Liver (tissue), 9 donors: ENCODE results near the gene MRGPRF. TPM values are rescaled to one million over a fixed set of nuclear protein-coding genes. Genes with fewer than 3 reads are reported as not detected.
A peak's percentile ranks its signal among the peaks of the same experiment; 100 is the strongest.

Experiments
- DNase-seq: peaks from one replicate; pipeline ENCODE4 v3.0.0-alpha.2; 2017; ENCODE audit warnings: low spot score
- H3K27ac ChIP-seq, 2 donors: one replicate each; pipeline ENCODE4 v1.7.0; 2013; ENCODE audit warnings: inconsistent platforms in 2 of 2, low read length in 2 of 2, control low read depth in 1 of 2, low read depth in 1 of 2, mild to moderate bottlenecking in 1 of 2
- H3K27me3 ChIP-seq, 4 donors: one replicate each; pipeline versions ENCODE4 v1.6.1 to v1.7.0; 2013; ENCODE audit warnings: low read length in 3 of 4, inconsistent platforms in 1 of 4, mild to moderate bottlenecking in 1 of 4, moderate library complexity in 1 of 4; ENCODE audit not compliant: control insufficient read depth in 4 of 4, insufficient read depth in 4 of 4
- H3K36me3 ChIP-seq, 4 donors: one replicate each; pipeline versions ENCODE4 v1.6.1 to v1.7.0; 2013; ENCODE audit warnings: low read length in 3 of 4, mild to moderate bottlenecking in 3 of 4, low read depth in 1 of 4, moderate library complexity in 1 of 4; ENCODE audit not compliant: control insufficient read depth in 4 of 4, insufficient read depth in 3 of 4
- H3K4me1 ChIP-seq, 4 donors: one replicate each; pipeline versions ENCODE4 v1.6.1 to v1.7.0; 2013; ENCODE audit warnings: low read length in 3 of 4, mild to moderate bottlenecking in 3 of 4, moderate library complexity in 1 of 4; ENCODE audit not compliant: control insufficient read depth in 4 of 4, insufficient read depth in 4 of 4
- H3K4me3 ChIP-seq, 3 donors: one replicate each; pipeline versions ENCODE4 v1.6.1 to v1.7.0; 2013; ENCODE audit warnings: low read length in 3 of 3, control low read depth in 1 of 3, low read depth in 1 of 3, mild to moderate bottlenecking in 1 of 3
- H3K9ac ChIP-seq, 2 donors: one replicate each; pipeline ENCODE4 v1.7.0; 2013; ENCODE audit warnings: low read length in 2 of 2, mild to moderate bottlenecking in 2 of 2, moderate library complexity in 2 of 2, control low read depth in 1 of 2, low read depth in 1 of 2
- H3K9me3 ChIP-seq, 4 donors: one replicate each; pipeline versions ENCODE4 v1.6.1 to v1.7.0; 2013; ENCODE audit warnings: low read length in 3 of 4; ENCODE audit not compliant: control insufficient read depth in 4 of 4
- EGR1 ChIP-seq, 2 donors: IDR thresholded peaks; 2 replicates each; pipeline ENCODE4 v1.6.1; 2016 to 2018; ENCODE audit warnings: antibody characterized with exemption in 2 of 2, low read depth in 2 of 2
- FOXA1 ChIP-seq: IDR thresholded peaks from 2 replicates; pipeline ENCODE4 v1.6.1; 2016; ENCODE audit warnings: antibody characterized with exemption
- FOXA2 ChIP-seq: IDR thresholded peaks from 2 replicates; pipeline ENCODE4 v1.6.1; 2016; ENCODE audit warnings: antibody characterized with exemption
- GABPA ChIP-seq, 2 donors: IDR thresholded peaks in 1 of 2; conservative IDR thresholded peaks in 1 of 2; 2 replicates each; pipeline ENCODE4 v1.6.1; 2016; ENCODE audit warnings: antibody characterized with exemption in 2 of 2, mild to moderate bottlenecking in 1 of 2, moderate library complexity in 1 of 2
- HNF4A ChIP-seq, 2 donors: conservative IDR thresholded peaks; 2 replicates each; pipeline ENCODE4 v1.6.1; 2016; ENCODE audit warnings: antibody characterized with exemption in 2 of 2, mild to moderate bottlenecking in 2 of 2
- HNF4G ChIP-seq: IDR thresholded peaks from 2 replicates; pipeline ENCODE4 v1.6.1; 2016; ENCODE audit warnings: antibody characterized with exemption
- JUND ChIP-seq, 2 donors: IDR thresholded peaks; 2 replicates each; pipeline ENCODE4 v1.6.1; 2016; ENCODE audit warnings: antibody characterized with exemption in 2 of 2
- NR2F2 ChIP-seq: IDR thresholded peaks from 2 replicates; pipeline ENCODE4 v1.6.1; 2016; ENCODE audit warnings: antibody characterized with exemption
- RAD21 ChIP-seq, 2 donors: IDR thresholded peaks; 2 replicates each; pipeline ENCODE4 v1.6.1; 2016; ENCODE audit warnings: antibody characterized with exemption in 2 of 2, mild to moderate bottlenecking in 2 of 2
- RXRA ChIP-seq, 2 donors: IDR thresholded peaks; 2 replicates each; pipeline ENCODE4 v1.6.1; 2017 to 2018; ENCODE audit warnings: antibody characterized with exemption in 2 of 2, mild to moderate bottlenecking in 1 of 2
- SP1 ChIP-seq: IDR thresholded peaks from 2 replicates; pipeline ENCODE4 v1.6.1; 2018; ENCODE audit warnings: antibody characterized with exemption, mild to moderate bottlenecking
- TAF1 ChIP-seq: conservative IDR thresholded peaks from 2 replicates; pipeline ENCODE4 v1.6.1; 2016; ENCODE audit warnings: antibody characterized with exemption, mild to moderate bottlenecking
- YY1 ChIP-seq: IDR thresholded peaks from 2 replicates; pipeline ENCODE4 v1.6.1; 2016; ENCODE audit warnings: antibody characterized with exemption, mild to moderate bottlenecking
- WGBS: extraction: QIAGEN DNeasy Blood & Tissue Kit; methylation state at CpG from one replicate; pipeline ENCODE4 v1.1.7; 2013; 5-methylcytosine and 5-hydroxymethylcytosine counted together
- polyA plus RNA-seq, 2 donors: library from polyadenylated mRNA; stranded (reverse) in 1 of 2; unstranded in 1 of 2; fragments of 200-250 nt in 1 of 2; fragments of >200 nt in 1 of 2; fragmentation: Nextera tagmentation in 1 of 2; extraction: Ambion mirVana in 1 of 2; gene quantifications; one replicate each; pipeline versions ENCODE4 v1.2.1 to v1.2.3, GENCODE V29; 2013 to 2015
- total RNA-seq, 2 donors: library from RNA; depleted of rRNA; stranded (reverse); fragments of >200 nt; gene quantifications; one replicate each; pipeline ENCODE4 v1.2.3, GENCODE V29; 2014
- TF ChIP-seq, protein P1 (sequence below): IDR thresholded peaks from 2 replicates; pipeline ENCODE4 v1.6.1; 2016; ENCODE audit warnings: antibody characterized with exemption, mild to moderate bottlenecking
- TF ChIP-seq, protein P2 (sequence below): IDR thresholded peaks from 2 replicates; pipeline ENCODE4 v1.6.1; 2016; ENCODE audit warnings: antibody characterized with exemption
- TF ChIP-seq, protein P3 (sequence below): IDR thresholded peaks from 2 replicates; pipeline ENCODE4 v1.6.1; 2016; ENCODE audit warnings: antibody characterized with exemption
- TF ChIP-seq, protein P4 (sequence below): fragments of 150-350 bp; IDR thresholded peaks from 2 replicates; pipeline ENCODE4 v1.5.1; 2017; ENCODE audit warnings: improper control_type of control experiment, low read depth, low read length; ENCODE audit not compliant: missing input control
- TF ChIP-seq, protein P5 (sequence below): IDR thresholded peaks from 2 replicates; pipeline ENCODE4 v1.6.1; 2016; ENCODE audit warnings: antibody characterized with exemption
- donor health status: healthy.
- donor health status: healthy.
- donor health status: healthy.
- donor health status: healthy.
- donor health status: healthy.

MRGPRF gene
- total and polyA plus RNA-seq, 4 donors = 1.1 to 4.8 (median 2.5) TPM

DNA sequence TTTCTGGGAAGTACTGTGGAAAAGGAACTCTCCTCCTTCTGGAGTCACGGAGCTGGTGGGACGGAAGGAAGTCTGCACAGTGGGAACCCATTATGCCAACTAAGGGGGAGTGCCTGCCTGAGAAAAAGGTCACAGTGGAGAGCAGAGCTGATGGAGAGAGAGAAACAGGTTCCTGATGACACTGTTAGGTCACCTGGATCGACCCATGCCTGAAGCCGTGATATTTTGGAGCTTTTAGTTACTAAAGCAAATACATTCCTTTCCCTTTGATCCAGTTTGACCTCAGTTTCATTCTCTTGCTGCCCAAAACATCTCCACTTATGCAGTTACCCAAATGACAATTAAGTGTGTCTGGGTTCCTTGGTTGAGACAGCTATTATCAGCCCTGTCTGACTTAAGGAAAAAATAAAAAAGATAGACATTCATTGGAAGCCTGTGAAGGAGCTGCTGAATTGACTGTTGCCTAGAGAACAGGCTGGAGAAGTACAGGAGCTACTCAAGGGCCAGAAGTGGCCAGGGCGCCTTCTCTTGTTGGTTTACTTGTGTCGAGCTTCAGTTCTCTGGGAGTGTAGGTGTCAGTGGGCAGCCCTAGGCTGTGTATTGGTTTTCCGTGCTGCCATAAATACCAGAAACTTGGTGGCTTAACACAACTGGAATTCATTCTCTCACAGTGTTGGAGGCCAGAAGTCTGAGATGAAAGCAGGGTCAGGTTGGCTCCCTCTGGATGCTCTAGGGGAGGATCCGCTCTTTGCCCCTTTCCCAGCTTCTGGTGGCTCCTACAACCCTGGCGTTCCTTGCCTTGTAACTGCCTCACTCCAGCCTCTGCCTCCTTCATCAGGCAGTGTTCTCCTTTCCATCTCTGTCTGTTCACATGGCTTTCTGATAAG, 45.9 kb downstream of the MRGPRF start:
- Histone ChIP-seq H3K36me3 (no peaks in the 10 kb centered on the region), H3K4me1 (no peaks in the 10 kb centered on the region), H3K9ac (no peak overlapping the region), H3K9me3 (no peaks in the 10 kb centered on the region), H3K27ac (no peak overlapping the region), H3K27me3 (no peaks in the 10 kb centered on the region), H3K4me3 (no peak overlapping the region)
- TF ChIP-seq, protein P1, sequence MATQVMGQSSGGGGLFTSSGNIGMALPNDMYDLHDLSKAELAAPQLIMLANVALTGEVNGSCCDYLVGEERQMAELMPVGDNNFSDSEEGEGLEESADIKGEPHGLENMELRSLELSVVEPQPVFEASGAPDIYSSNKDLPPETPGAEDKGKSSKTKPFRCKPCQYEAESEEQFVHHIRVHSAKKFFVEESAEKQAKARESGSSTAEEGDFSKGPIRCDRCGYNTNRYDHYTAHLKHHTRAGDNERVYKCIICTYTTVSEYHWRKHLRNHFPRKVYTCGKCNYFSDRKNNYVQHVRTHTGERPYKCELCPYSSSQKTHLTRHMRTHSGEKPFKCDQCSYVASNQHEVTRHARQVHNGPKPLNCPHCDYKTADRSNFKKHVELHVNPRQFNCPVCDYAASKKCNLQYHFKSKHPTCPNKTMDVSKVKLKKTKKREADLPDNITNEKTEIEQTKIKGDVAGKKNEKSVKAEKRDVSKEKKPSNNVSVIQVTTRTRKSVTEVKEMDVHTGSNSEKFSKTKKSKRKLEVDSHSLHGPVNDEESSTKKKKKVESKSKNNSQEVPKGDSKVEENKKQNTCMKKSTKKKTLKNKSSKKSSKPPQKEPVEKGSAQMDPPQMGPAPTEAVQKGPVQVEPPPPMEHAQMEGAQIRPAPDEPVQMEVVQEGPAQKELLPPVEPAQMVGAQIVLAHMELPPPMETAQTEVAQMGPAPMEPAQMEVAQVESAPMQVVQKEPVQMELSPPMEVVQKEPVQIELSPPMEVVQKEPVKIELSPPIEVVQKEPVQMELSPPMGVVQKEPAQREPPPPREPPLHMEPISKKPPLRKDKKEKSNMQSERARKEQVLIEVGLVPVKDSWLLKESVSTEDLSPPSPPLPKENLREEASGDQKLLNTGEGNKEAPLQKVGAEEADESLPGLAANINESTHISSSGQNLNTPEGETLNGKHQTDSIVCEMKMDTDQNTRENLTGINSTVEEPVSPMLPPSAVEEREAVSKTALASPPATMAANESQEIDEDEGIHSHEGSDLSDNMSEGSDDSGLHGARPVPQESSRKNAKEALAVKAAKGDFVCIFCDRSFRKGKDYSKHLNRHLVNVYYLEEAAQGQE = no peak
- no peak for TF ChIP-seq RXRA (IDR thresholded peaks at IDR 0.05)
- WGBS = 92% methylated on average over 9 of the region's 9 CpGs
- peak; percentile 24 for DNase-seq

DNA sequence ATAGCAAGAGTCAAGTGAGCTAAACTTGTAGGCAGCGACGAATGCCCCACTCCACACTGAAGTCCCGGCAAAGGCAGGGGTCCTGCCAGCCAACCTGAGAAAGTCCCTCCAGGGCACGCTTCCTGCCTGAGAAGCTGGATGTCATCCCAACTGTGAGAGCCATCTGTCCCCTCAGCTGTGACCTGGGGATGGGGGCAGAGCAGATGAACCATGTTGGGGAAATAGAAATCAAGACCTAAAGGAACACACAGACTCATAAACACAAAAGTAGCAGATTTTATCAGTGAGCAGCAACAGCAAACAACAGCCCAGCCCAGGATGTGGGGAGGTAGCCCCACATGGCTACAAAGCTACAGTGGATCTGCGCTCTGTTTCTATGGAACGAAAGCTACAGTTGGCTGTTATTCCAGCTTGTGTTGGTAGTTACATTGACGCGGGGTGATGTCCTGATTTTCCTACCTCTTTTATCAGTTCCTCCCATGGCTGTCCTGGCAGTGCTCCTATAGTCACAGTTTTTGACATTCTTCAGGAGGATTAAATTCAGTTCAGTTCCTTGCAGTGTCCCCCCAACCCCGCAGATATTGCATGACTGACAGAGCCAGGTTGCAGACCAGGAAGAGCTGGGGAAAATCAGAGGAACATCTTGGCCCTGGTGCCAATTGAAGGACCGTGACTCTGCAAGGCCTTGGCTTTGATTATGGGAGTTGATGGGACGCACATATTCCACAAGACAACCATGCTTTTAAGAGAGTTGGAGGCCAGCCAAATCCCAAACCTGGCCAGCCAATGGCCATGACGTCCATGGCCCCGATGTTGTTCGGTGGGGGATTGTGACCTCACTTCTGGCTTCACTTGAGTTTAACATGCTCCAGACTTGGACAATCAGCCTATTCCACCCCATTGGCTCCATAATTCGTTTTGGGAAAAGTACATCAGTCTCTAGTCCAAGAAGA, 46.9 kb downstream of the MRGPRF start:
- no peak for TF ChIP-seq FOXA2
- TF ChIP-seq, protein P1 = no peak
- TF ChIP-seq RAD21 (IDR thresholded peaks at IDR 0.05) = no peak
- TF ChIP-seq FOXA1 = no peak
- TF ChIP-seq EGR1 (IDR thresholded peaks at IDR 0.05; ENCODE audit: low read depth in 2 of 2) = no peak
- TF ChIP-seq, protein P2, sequence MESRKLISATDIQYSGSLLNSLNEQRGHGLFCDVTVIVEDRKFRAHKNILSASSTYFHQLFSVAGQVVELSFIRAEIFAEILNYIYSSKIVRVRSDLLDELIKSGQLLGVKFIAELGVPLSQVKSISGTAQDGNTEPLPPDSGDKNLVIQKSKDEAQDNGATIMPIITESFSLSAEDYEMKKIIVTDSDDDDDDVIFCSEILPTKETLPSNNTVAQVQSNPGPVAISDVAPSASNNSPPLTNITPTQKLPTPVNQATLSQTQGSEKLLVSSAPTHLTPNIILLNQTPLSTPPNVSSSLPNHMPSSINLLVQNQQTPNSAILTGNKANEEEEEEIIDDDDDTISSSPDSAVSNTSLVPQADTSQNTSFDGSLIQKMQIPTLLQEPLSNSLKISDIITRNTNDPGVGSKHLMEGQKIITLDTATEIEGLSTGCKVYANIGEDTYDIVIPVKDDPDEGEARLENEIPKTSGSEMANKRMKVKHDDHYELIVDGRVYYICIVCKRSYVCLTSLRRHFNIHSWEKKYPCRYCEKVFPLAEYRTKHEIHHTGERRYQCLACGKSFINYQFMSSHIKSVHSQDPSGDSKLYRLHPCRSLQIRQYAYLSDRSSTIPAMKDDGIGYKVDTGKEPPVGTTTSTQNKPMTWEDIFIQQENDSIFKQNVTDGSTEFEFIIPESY = no peak
- TF ChIP-seq TAF1 = no peak
- TF ChIP-seq NR2F2 = no peak
- TF ChIP-seq YY1 = no peak
- no peak for TF ChIP-seq JUND (IDR thresholded peaks at IDR 0.05)
- no peak for TF ChIP-seq HNF4A (conservative IDR thresholded peaks at IDR 0.05)
- TF ChIP-seq GABPA (IDR thresholded peaks at IDR 0.05 in 1 of 2, conservative IDR thresholded peaks at IDR 0.05 in 1 of 2) = no peak
- TF ChIP-seq HNF4G = no peak
- TF ChIP-seq, protein P3, sequence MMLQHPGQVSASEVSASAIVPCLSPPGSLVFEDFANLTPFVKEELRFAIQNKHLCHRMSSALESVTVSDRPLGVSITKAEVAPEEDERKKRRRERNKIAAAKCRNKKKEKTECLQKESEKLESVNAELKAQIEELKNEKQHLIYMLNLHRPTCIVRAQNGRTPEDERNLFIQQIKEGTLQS = no peak
- TF ChIP-seq RXRA (IDR thresholded peaks at IDR 0.05) = no peak
- TF ChIP-seq, protein P4, sequence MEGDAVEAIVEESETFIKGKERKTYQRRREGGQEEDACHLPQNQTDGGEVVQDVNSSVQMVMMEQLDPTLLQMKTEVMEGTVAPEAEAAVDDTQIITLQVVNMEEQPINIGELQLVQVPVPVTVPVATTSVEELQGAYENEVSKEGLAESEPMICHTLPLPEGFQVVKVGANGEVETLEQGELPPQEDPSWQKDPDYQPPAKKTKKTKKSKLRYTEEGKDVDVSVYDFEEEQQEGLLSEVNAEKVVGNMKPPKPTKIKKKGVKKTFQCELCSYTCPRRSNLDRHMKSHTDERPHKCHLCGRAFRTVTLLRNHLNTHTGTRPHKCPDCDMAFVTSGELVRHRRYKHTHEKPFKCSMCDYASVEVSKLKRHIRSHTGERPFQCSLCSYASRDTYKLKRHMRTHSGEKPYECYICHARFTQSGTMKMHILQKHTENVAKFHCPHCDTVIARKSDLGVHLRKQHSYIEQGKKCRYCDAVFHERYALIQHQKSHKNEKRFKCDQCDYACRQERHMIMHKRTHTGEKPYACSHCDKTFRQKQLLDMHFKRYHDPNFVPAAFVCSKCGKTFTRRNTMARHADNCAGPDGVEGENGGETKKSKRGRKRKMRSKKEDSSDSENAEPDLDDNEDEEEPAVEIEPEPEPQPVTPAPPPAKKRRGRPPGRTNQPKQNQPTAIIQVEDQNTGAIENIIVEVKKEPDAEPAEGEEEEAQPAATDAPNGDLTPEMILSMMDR = no peak
- TF ChIP-seq, protein P5, sequence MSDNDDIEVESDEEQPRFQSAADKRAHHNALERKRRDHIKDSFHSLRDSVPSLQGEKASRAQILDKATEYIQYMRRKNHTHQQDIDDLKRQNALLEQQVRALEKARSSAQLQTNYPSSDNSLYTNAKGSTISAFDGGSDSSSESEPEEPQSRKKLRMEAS = no peak
- no peak for TF ChIP-seq SP1
- H3K4me1 ChIP-seq = no peaks in the 10 kb centered on the region
- WGBS = 90% methylated on average over 15 of the region's 15 CpGs
- H3K36me3 ChIP-seq = no peaks in the 10 kb centered on the region
- H3K9me3 ChIP-seq = no peaks in the 10 kb centered on the region
- no peaks in the 10 kb centered on the region for H3K27me3 ChIP-seq
- H3K27ac ChIP-seq = no peak overlapping the region
- H3K4me3 ChIP-seq = no peak overlapping the region
- peak; percentile 12 for DNase-seq
- H3K9ac ChIP-seq = no peak overlapping the region
